CD4-positive, alpha-beta T cell treated with Interleukin-6 at 100 ng/mL for 8 hours (primary cell): ENCODE results near the gene TRIM41.

ENCODE experiments used
- DNase-seq: peaks from one replicate; pipeline ENCODE4 v3.0.0-alpha.2; 2020; ENCODE audit warnings: mixed read lengths, low spot score

The TRIM41 gene

DNA sequence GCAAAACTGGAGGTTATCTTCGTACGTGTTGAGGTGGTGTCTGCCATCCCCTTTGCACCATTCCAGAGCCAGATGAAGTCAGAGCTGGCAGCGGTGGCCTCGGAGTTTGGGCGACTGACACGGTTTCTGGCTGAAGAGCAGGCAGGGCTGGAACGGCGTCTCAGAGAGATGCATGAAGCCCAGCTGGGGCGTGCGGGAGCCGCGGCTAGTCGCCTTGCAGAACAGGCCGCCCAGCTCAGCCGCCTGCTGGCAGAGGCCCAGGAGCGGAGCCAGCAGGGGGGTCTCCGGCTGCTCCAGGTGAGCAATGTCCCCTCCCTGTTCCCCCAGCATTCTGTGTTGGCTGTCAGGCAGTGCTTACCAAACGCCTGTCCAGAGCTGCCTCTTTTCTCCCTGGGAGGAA lies 9.5 kb downstream of the TRIM41 start:
- DNase-seq, result no peak

DNA sequence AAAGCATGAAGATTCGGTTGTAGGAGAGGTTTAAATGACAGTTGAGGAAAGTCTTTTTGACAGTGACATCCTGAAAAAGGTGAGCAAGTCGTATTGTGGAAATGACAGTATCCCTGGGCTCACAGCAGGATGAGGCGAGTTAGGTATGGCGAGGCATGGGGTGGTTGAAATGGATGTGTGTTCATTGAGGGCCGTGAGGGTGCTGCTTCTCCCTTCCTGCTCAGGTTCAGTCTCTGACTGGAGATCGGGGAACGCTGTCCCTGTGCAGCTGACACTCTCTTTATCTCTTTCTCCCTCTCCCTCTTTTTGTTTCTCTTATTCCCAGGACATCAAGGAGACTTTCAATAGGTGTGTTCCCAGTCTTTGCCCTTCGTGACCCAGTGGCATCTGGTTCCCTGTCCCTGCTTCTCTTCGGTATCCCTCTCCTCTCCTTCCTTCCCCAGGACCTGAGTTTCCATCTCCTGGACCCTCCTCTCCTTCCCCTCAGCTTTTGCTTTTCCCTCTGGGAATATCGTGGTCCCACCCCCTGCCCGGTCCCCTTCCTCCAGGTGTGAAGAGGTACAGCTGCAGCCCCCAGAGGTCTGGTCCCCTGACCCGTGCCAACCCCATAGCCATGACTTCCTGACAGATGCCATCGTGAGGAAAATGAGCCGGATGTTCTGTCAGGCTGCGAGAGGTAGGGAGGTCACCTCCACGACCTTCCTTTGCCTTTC lies 10.2 kb downstream of the TRIM41 start:
- no peak for DNase-seq

DNA sequence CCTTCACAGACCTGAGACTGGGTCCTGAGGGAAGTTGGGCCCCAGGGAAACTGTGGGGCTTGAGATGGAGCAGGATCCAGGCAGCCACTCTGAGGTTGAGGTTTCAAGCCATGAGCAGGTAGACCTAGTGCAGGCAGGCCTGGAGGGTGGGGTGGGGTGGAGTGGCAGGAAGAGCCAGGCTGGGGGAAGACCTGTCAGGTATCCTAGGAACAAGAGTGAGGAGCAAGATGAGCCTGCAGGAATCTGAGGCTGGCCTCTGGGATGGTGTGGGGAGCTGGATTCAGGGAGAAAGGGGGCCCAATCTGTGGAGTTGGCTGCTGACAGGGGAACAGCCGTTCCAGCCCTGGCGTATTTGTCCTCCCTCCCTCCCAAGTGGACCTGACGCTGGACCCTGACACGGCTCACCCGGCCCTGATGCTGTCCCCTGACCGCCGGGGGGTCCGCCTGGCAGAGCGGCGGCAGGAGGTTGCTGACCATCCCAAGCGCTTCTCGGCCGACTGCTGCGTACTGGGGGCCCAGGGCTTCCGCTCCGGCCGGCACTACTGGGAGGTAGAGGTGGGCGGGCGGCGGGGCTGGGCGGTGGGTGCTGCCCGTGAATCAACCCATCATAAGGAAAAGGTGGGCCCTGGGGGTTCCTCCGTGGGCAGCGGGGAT lies 10.8 kb downstream of the TRIM41 start:
- no peak for DNase-seq

DNA sequence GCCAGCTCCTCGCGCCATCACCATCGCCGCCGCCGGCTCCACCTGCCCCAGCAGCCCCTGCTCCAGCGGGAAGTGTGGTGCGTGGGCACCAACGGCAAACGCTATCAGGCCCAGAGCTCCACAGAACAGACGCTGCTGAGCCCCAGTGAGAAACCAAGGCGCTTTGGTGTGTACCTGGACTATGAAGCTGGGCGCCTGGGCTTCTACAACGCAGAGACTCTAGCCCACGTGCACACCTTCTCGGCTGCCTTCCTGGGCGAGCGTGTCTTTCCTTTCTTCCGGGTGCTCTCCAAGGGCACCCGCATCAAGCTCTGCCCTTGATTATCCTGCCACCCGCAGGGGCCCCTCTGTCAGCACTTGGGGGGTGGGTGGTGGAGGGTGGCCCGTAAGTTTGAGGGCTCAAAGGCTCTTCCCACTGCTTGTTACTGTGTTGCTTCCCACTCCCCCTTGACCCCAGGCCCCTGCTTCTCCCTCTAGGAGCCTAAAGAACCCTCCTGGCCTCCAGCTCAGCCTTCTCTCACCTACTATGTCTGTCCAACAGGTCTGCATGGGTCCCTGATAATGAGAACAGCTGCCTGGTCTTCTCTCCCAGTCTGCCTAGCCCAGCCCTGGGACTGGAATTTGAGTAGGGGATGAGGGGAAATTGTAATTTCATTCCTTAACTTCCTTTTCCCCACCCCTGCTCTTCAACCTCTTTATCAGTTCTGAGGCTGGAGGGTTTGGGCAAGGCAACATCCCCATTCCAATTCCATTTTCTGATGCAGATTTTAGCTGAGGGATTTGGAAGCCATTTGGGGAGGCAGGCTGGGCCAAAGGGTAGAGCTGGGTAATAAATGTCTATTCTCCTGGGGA lies 11.6 kb downstream of the TRIM41 start:
- no peak for DNase-seq

DNA sequence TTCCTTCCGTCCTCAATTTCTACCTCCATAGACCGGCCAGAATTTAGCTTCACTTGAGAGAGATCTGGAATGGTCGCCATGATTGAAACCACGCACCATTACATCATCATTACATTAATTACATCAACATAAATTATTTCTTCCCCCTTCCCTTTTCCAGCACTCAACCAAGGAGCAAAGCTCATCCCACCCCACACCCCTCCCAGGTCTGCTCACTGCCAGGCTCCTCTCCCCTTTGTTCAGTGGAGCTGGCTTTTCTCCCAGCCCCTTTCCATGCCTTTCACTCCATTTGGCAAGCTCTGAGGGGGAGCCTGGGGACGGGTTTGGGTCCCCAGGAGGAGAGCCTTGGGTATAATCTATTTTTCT lies 12.2 kb downstream of the TRIM41 start:
- no peak for DNase-seq

DNA sequence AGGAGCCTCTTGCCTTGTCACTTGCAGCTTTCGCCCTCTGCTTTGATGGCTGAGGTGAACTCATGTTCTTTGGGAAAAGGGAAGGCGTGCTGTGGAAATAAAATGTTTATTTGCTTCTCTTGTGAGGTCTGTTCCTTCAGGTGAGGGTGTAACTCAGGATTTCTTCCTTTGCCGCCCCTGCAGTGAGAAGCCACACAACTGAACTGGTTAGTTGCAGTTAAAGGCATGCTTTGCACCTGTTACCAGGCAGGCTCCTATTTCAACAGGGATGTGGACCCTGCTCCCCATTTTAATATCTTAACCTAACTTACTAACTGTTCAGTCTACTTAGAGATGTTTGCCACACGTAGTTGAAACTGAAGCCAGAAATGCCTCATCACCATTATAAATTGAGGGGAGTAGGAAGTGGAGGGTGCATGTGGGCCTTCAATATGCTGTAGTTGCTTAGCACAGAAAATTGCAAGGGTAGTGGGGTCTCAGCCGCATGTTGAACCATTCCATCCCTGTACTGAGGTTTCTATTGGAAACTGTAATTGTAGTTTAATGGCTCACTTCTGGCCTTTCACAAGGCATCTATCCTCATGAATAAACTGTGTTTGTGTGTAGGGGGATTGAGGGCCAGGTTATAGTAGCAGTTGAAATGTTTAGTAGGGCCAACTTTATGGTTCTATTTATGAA lies 12.7 kb downstream of the TRIM41 start:
- no peak for DNase-seq

DNA sequence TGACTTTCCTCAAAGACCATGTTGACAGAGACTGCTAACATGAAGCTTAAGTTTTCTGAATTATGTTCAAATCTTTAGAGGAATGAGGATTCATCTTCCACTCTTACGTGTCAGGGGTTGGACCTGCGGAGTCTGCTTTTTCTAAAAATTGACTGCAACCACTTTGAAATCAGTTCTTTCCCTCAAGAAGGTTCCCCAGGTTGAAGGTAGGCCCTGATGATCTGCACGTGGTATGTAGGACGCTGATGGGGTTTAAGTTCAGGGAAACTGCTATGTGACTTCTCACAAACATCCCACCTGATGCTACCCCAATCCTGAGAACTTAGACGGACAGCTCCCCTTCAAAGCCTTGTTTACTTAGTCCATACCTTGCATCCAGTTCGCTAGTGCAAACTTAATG lies 13.4 kb downstream of the TRIM41 start:
- no peak for DNase-seq

DNA sequence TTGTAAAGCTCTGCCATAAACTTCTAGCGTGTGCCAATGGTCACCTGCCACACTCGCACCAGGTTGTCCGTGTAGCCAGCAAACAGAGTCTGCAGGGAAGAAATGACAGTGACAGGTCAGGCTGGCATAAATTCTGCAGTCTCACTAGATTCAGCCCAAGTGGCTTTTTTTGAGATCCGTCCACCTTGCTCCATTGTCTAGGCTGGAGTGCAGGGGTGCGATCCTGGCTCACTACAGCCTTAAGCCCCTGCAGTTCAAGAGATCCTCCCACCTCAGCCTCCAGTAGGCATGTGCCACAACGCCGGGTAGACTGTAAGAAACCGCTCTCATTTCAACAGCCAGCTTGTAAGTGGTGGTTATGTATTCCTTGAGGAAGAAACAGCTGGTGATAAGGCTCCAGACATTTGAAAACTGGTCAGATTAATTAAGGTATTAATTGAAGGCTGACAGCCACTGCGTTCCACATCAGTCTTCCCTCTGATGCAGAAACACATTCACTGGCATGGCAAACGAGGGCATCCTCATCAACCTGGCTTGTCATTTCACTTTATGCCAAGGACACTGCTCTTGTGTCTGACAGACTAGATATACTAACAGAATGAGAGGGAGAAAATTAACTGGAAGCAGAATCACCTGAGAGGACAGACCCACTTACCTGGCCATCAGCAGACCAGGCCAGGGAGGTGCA lies 14.0 kb downstream of the TRIM41 start:
- no peak for DNase-seq

DNA sequence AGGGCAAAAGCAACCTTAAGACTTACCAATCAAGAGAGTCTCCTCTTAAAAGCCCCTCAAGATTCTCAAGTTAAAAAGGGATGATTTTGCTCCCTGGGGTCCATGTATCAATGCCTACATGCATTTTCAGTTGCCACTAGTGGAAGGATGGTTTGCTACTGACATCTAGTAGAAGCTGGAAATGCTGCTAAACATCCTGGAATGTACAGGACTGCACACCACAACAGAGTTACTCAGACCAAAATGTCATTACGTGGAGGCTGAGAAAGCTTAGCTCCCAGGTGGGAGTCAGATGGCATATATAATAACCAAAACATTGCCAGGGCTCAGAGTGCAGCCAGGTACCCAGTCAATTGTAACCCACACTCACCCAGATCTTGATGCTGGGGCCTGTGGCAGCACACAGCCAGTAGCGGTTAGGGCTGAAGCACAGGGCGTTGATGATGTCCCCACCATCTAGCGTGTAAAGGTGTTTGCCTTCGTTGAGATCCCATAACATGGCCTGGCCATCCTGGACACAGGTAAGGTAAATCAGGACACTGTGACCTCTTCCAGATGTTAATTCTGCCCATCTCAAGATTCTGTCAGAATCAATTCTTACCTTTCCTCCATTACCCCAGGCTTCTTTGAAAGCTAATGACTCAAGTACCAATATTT lies 14.8 kb downstream of the TRIM41 start:
- DNase-seq, result no peak

DNA sequence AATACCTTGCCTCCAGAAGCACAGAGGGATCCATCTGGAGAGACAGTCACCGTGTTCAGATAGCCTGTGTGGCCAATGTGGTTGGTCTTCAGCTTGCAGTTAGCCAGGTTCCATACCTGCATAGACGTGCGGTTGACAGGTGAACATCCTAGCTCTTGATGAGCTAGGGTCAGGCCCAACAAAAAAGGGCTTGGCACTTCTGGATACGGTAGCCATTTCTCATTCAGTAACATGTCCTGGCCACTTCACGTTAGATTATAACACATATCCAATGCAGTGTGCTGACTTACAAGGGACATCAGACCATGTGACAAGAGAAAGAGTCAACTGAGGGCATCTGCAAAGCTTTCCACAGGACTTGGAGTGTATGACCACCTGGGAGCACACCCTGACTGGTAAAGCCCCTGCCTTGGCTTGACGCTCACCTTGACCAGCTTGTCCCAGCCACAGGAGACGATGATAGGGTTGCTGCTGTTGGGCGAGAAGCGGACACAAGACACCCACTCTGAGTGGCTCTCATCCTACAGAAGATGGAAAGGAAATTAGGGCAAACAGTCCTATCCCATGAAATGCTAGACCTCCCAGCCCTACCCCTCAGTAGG lies 16.1 kb downstream of the TRIM41 start:
- no peak for DNase-seq

DNA sequence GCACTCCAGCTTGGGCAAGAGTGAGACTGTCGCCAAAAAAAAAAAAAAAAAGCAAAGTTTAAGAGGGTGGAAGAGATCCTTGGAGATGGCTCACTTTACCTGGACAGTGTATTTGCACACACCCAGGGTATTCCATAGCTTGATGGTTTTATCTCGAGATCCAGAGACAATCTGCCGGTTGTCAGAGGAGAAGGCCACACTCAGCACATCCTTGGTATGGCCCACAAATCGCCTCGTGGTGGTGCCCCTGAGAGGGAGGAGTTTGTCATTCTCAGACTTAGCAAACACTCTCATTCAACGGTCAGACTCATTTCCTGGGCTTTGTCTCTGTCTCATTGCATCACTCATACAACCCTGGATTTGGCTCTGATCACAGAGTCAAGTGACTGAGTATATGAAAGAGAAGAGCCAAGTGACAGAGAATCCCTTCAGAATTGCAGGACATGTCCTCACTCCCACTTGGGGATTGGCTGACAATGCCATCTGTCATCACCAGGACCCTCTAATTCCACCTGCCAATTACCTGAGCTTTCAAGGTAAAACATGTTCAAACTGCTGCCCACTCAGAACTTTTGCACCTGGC lies 18.4 kb downstream of the TRIM41 start:
- DNase-seq, result peak; percentile 25

DNA sequence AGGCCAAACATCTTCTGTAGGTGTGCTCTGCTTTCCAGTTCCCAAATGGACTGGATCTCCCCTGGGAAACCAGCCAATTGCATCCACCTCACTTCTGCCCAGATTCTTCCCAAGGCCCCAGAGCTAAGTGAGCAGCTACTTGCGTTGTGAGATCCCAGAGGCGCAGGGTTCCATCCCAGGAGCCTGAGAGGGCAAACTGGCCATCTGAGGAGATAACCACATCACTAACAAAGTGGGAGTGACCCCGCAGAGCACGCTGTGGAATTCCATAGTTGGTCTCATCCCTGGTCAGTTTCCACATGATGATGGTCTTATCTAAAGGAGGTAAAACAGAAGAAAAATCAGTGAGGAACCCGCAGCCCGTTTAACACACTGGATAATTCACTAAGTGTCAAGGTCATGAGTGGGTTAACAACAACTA lies 19.0 kb downstream of the TRIM41 start:
- DNase-seq, result no peak

DNA sequence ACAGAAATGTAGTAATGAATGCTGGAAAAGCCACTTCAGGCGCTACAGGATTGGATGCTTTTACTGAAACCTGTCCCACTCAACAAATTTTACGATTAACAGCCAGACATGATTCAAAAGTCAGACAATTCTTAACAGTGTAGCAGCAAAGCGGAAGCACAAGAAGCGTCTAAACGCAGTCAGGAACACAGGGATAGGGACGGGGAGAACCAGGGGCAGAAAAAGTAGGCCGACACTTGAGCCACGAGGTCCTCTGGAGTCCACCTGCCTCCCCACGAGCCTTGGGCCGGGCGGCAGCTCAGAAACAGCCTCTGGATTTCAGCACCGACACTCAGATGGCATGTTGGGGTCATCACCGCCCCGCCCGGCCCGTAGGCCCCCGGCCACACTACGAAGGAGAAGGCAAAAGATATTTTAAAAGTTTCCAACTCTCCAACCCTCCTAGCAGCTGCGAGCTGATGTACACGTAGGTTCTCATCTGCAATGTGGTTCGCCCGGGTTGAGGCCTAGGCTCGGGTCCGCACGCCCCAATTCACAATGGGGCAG lies 20.0 kb downstream of the TRIM41 start:
- no peak for DNase-seq

DNA sequence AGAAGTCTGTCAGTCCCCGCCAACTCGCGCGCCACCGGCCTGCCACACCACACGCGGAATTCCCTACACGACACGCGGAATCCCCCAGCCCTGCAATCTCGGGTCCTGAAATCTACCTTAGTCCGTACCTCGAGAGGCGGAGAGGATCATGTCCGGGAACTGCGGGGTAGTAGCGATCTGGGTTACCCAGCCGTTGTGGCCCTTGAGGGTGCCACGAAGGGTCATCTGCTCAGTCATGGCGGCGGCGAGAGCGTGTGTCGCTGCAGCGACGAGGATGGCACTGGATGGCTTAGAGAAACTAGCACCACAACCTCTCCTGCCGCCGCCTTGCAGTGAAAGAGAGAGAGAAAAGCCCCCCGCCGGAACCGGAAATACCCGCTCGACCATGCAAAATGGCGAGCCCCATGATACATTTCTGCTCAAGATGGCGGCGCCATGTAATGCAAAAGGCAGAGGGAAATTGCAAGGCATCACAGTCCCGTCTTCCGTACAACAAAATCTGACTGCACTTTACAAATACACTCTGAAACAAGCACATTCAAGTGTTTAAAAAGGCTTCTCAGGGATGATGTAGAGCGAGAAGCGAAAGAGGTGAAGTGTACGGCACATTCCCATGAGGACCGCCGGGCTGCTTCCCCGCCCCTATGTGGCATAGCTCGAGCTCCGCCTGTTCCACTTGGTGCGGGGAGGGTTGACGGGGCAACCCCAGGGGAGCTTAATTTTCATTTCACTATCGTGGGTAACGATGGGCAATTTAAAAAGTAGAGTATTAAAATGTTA lies 20.7 kb downstream of the TRIM41 start, which contains the start of gene RACK1:
TSS of gene RACK1 (minus strand) at position 343 of the 780 bp plus-strand sequence. CDS start at position 237, 106 bp downstream.
- DNase-seq, result peak; percentile 85

DNA sequence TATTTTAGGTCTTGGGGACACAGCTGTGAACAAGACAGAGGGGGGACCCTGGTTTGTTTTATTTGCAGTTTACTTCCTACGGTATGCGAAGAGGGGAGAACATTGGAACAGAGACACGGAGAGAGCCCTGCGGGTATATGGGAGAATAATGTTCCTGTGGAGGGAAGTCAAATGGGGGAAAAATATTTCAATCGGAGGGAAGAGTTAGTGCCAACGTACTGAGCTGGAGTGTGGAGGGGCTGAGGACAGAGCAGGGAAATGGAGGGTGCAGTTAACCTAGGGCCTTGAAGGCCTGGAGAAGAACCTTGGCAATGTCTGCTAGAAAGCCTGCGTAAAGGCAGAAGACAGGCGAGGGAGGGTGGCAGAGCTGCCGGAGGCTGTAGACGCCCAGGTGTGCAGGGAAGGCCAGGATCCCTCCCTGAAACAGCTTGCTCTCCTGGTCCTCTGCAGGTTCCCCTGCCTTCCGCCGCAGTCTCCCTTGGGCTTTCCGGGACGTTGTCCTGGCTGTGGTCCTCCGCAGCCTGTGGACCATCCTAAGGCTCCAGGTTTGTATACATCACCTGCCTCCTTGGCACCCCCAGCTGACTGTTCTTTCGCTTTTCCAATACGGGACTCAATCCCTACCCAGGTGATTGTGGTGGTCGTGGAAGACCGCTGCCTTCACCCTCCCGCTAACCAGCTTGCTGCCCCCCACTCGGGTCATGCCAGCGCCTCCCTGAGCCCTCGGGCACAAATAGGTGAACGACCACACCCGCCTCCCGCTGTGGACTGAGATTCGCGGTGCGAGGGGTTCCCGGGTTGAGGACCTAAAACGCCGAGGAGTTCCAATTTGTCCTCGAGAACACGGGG lies 22.6 kb downstream of the TRIM41 start:
- no peak for DNase-seq

DNA sequence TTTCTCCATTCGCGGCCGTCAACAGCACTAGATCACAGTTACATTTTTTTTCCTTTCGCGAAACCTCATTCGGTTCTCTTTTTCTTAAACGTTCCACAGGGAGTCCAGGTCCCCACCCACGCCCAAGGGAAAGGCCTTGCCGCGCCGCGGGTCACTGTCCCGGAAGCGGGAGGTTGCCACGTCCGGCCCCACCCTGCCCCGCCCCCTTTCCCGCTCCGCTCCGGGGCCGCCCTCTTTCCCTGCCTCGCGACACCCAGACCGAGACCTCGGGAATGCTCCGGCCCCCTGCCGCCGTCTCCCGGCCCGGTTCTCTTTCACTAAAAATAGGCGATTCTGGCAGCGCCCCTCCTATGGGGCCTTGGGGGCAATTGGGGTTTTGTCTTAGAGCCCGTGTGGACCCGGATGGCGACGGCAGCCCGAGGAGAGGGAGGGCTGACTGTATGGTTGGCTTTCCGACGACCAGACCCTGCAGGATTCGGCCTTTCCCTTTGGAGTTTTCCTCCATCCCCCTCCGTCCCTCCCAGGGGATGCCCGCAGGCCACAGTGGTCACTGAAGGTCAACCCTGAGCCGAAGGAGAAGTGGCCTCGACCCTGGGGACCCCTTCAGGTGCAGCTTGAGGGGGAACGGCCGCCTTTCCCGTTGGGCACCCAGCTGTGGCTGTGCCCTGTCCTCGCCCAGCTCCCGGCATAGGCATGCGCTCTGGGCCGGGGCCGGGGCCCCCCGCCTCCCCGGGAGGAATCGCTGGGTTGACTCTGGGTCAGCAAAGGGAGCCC lies 23.4 kb downstream of the TRIM41 start:
- peak; percentile 66 for DNase-seq

DNA sequence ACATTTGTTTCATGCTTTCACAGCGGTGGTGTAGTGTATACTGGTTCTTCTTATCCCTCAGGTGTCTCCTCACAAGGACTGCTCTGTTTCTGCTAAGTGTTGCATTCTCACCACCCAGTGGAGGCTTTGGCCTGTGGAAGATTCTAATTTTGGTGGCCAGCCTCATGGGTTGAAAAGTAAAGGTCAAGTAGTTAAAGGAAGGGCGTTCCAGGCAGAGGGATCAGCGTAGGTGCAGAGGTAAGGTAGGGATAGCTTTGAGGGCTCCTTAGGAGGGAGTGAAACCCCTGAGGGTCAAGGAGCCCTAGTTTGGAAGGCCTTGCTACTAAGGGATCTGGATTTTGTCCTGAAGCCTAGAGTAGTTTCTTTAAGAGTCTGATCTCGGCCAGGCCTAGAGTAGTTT lies 25.2 kb downstream of the TRIM41 start:
- no peak for DNase-seq

DNA sequence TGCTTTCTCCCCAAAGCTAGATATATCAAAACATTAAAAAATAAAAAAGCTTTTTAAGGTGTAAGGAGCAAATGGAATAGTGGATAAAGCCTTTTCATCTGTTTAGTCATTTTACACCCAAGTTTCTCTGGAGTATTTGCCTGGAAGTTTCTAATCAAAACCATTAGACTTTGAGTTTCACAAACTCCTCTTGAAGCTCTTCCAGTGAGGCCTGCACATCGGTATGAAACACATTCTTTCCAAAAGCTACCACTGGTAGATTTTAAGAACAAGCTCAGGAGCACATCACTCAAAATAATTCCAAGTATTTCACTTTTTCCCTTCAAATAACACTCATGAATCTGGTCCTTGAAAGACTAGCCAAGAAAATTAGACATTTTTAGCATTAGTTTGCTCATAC lies 32.2 kb downstream of the TRIM41 start:
- DNase-seq, result no peak
